Measurements from ENCODE around the gene SNRPD3. TPM values are rescaled to one million over a fixed set of nuclear protein-coding genes. Genes with fewer than 3 reads are reported as not detected.
"Not testable (repeated sequence)": the region's sequence is repeated elsewhere in the genome, so short reads cannot be mapped to it uniquely, and the experiment has no call there.

Gene SNRPD3
- total RNA-seq, 6 donors from 2014 or later, result 66.8 to 119 (median 84.8) TPM

DNA sequence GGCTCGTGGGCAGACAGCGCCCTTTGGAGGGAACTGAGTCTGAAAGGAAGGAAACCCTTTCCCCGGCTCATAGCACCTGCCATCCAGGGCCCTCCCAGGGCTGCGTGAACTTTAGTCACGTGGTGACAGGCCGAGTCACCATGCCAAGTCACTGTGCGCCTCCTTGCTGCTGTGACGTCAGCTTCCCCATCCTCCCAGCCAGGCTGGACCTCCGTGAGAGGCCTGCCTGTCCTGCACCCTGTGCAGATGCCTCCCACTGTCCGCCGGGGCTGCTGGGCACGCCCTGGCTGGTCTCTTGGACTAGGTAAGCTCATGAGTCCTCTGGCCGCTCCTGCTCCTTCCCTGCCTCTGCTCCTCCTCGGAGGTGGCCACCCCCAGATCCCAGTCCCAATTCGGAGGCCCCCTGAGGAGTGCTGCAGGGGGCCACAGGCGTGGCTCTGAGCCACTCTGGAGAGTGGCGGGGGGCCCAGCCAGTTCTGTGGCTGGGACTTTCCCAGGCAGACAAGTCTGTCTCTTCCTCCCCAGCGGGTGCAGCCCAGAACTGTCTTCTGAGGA lies 51.7 kb downstream of the SNRPD3 start:
- not testable (repeated sequence) for H3K27me3 ChIP-seq, H3K9me3 ChIP-seq, H3K36me3 ChIP-seq
- H3K4me1 ChIP-seq, result peaks cover 0 to 12% (median 8%) of the 10 kb centered on the region in 4 donors
- peak overlapping the region in 2 of 4 donors; percentile 60 to 77 for H3K27ac ChIP-seq
- peak in 1 of 2 donors; percentile 32 for TF ChIP-seq POLR2AphosphoS5 (IDR thresholded peaks at IDR 0.05)
- H3K4me3 ChIP-seq, result peak overlapping the region in 2 of 4 donors; percentile 27 to 29
- DNase-seq (peak; percentile 74 to 82), ATAC-seq (ENCODE audit: low FRiP score in 2 of 2) (peak; percentile 62 to 69)
- WGBS, 2 donors, result 56 to 88% methylated on average over 4 to 16 of the region's 18 CpGs

DNA sequence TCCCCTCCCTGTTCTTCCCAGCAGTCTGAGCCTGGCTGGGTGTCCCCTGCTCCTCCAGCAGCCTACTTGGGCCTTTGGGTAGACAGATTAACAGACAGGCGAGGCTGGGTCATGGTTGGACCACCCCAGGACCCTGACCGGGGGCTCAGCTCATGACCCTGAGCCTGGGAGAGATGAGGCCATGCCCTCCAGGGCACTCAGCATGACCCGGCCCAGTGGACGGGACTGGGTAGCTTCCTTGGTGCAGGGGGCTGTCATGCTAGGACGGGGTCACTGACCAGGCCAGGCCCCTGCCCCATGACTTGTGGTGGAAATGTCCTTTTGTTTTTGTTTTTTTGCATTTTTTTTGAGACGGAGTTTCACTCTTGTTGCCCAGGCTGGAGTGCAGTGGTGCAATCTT lies 52.5 kb downstream of the SNRPD3 start:
- not testable (repeated sequence) for H3K4me3 ChIP-seq, H3K9me3 ChIP-seq, H3K36me3 ChIP-seq, DNase-seq, H3K27me3 ChIP-seq, H3K4me1 ChIP-seq
- WGBS, 2 donors, result 72 to 81% methylated on average over 2 to 5 of the region's 6 CpGs
- peak overlapping the region in 1 of 4 donors; percentile 77 for H3K27ac ChIP-seq
- ATAC-seq (ENCODE audit: low FRiP score in 2 of 2), result peak in 1 of 2 donors; percentile 75

DNA sequence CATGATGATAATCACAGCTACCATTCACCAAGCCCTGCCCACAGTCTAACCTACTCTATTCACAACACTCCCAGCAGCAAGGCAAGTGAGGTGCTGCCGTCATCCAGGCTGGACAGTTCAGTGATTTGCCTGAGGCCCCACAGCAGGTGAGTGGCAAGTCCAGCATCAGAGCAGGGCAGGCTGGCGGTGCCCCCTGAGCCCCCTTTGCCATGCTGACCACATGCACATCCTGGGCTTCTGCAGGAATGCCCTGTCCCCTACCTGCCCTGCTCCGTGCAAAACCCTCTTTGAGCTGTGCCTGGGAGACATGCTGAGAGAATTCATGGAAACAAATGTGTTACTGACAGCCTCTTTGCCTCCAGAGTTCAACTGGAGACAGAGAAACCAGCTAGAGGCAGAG lies 54.1 kb downstream of the SNRPD3 start:
- H3K4me1 ChIP-seq; DNase-seq; H3K27ac ChIP-seq; ATAC-seq (ENCODE audit: low FRiP score in 2 of 2); H3K36me3 ChIP-seq; H3K27me3 ChIP-seq; H3K4me3 ChIP-seq; H3K9me3 ChIP-seq: not testable (repeated sequence)
- WGBS, 2 donors, result no CpG with 5 or more reads among the region's 3 CpGs

DNA sequence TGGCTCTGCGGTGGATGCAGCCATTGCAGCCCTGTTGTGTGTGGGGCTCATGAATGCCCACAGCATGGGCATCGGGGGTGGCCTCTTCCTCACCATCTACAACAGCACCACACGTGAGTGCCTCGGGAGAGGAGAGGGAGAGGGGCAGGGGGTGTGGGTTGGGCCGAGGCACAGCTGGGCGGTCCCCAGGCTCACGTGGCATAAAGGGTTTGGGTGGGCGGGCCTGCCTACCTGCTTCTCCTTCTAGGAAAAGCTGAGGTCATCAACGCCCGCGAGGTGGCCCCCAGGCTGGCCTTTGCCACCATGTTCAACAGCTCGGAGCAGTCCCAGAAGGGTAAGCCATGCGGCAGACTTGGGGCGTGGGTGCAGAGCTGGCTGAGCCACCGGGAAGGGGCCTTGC lies 59.0 kb downstream of the SNRPD3 start:
- H3K27me3 ChIP-seq; H3K36me3 ChIP-seq; DNase-seq; H3K4me1 ChIP-seq; H3K9me3 ChIP-seq; H3K4me3 ChIP-seq; H3K27ac ChIP-seq; ATAC-seq (ENCODE audit: low FRiP score in 2 of 2): not testable (repeated sequence)
- 80 to 100% methylated on average over 1 to 13 of the region's 15 CpGs for WGBS, 2 donors

DNA sequence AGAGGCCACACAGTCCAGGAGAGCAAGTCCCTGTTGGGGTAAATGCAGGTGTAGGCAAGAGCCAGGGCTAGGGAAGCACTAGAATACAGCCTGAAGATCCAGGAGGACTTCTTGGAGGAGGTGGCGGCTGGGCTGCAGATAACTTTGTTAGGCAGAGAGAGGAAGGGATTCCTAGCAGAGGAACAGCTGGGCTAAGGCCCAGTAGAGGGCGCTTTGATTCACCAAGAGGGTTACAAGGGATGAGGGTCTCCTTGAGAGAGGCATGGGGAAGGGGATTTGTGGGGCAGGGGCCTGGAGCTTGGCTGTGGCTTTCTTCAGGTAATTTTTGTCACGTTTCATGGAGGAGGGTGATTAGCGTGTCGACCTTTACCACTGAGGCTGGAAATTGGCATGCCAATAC lies 65.4 kb downstream of the SNRPD3 start:
- not testable (repeated sequence) for DNase-seq; H3K4me3 ChIP-seq; ATAC-seq (ENCODE audit: low FRiP score in 2 of 2); H3K27ac ChIP-seq; H3K9me3 ChIP-seq; H3K4me1 ChIP-seq; H3K36me3 ChIP-seq; H3K27me3 ChIP-seq
- WGBS, 2 donors, result 80 to 81% methylated on average over 1 to 4 of the region's 5 CpGs

DNA sequence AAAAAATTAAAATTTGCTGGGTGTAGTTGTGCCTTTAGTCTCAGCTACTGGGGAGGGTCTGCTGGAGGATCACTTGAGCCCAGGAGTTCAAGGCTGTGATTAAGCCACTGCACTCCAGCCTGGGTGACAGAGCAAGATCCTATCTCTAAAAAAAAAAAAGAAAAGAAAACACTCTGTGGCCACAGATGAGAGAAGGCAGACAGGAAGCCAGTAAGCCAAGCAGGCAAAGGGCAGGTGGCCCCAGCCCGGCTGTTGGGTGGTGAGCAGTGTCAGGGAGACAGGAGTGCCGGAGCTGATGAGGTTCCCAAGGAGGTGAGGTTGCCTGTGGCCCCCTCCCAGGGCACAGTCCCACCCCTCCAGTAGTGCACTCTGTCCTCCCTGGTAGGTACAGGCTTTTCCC lies 66.8 kb downstream of the SNRPD3 start:
- ATAC-seq (ENCODE audit: low FRiP score in 2 of 2); DNase-seq; H3K27me3 ChIP-seq; H3K27ac ChIP-seq; H3K36me3 ChIP-seq; H3K4me3 ChIP-seq; H3K9me3 ChIP-seq; H3K4me1 ChIP-seq: not testable (repeated sequence)
- WGBS, 2 donors, result 65 to 75% methylated on average over 2 of the region's 2 CpGs

Other genes with a start within 250 kb of the SNRPD3 start
- gene ADORA2A, start 128.4 kb upstream of the SNRPD3 start, total RNA-seq, result 10 to 100 TPM in 2 of 6 donors, 1 to 10 TPM in 4; 7.3 to 20.9 (median 8.8) TPM
- 1 to 10 TPM in 5 of 6 donors, under 1 TPM in 1; 0.91 to 9.4 (median 1.4) TPM for gene UPB1, start 60.7 kb upstream of the SNRPD3 start, total RNA-seq
- 100 to 1,000 TPM in 5 of 6 donors, 10 to 100 TPM in 1; 77.5 to 231 (median 160) TPM for gene GUCD1, start 861 bp upstream of the SNRPD3 start, total RNA-seq
- gene LRRC75B, start 37.1 kb downstream of the SNRPD3 start, total RNA-seq, result 10 to 100 TPM in 4 of 6 donors, 1 to 10 TPM in 2; 9.7 to 50.3 (median 13.2) TPM
- gene GGT1, start 47.2 kb downstream of the SNRPD3 start, total RNA-seq, result 100 to 1,000 TPM in 4 of 6 donors, 10 to 100 TPM in 2; 57.4 to 220 (median 117) TPM
- gene PIWIL3, start 218.7 kb downstream of the SNRPD3 start, total RNA-seq, result not detected